GM12864 (cell line): Measurements from ENCODE around the gene RALGAPA1.
"Not testable (repeated sequence)": the region's sequence is repeated elsewhere in the genome, so short reads cannot be mapped to it uniquely, and the experiment has no call there.

Source experiments
- DNase-seq: peaks from one replicate; pipeline ENCODE4 v3.0.0-alpha.2; 2011; ENCODE audit warnings: low read depth
- H3K4me3 ChIP-seq: 2 replicates; pipeline ENCODE4 v1.5.1; 2011; ENCODE audit warnings: mild to moderate bottlenecking, low read depth, low read length, control low read depth
- TF ChIP-seq, protein P1 (sequence below): IDR thresholded peaks from 2 replicates; pipeline ENCODE4 v1.5.1; 2011; ENCODE audit warnings: low read depth, mild to moderate bottlenecking, moderate library complexity, low read length, control low read depth, inconsistent platforms; ENCODE audit errors: missing control alignments

The RALGAPA1 gene

DNA sequence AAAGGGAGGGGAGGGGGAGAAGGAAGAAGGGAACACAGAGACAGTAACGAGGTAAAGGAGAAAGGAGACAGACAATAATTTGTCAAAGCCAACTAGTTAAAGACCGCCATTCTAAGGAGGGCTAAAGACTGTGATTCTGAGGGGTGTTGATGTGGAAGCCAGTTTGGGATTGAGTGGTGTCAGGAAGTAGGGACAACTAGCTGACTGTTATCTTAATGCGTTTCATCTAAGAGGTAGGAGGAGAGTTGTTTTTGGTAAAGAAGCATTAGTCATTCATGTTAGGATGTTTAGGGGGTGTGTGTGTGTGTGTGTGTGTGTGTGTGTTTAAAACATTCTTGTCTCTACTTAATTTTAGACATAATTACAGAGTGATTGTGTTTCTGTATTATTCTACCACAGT, 180.1 kb downstream of the RALGAPA1 start:
- no peak for DNase-seq
- TF ChIP-seq, protein P1, sequence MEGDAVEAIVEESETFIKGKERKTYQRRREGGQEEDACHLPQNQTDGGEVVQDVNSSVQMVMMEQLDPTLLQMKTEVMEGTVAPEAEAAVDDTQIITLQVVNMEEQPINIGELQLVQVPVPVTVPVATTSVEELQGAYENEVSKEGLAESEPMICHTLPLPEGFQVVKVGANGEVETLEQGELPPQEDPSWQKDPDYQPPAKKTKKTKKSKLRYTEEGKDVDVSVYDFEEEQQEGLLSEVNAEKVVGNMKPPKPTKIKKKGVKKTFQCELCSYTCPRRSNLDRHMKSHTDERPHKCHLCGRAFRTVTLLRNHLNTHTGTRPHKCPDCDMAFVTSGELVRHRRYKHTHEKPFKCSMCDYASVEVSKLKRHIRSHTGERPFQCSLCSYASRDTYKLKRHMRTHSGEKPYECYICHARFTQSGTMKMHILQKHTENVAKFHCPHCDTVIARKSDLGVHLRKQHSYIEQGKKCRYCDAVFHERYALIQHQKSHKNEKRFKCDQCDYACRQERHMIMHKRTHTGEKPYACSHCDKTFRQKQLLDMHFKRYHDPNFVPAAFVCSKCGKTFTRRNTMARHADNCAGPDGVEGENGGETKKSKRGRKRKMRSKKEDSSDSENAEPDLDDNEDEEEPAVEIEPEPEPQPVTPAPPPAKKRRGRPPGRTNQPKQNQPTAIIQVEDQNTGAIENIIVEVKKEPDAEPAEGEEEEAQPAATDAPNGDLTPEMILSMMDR: no peak

DNA sequence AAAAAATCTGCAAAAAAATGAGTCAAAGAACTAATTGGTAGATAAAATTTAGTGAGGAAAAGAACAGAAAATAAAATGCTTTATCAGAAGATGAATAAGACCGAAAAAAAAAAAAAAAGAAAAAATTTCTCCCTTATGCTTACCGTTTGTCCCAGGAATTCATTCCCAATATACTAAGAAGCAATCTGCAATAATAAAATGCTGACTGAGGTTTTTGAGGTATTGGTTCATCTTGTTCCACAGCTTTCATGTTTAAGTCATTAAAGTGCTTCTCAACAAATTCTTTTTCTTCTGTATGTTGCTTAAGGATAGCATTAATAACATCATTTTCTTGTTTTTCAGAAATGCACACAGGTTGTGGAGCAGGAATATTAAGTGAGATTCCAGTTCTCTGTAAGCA, 182.1 kb downstream of the RALGAPA1 start:
- not testable (repeated sequence) for DNase-seq, H3K4me3 ChIP-seq

More for the DNA sequence above, 180.1 kb downstream of the RALGAPA1 start:
- no peak overlapping the region for H3K4me3 ChIP-seq

- DNase-seq, H3K4me3 ChIP-seq: not testable (repeated sequence)
Observed at GRCh38 chr14:35621996-35622395, 187.1 kb downstream of the RALGAPA1 start.

DNA sequence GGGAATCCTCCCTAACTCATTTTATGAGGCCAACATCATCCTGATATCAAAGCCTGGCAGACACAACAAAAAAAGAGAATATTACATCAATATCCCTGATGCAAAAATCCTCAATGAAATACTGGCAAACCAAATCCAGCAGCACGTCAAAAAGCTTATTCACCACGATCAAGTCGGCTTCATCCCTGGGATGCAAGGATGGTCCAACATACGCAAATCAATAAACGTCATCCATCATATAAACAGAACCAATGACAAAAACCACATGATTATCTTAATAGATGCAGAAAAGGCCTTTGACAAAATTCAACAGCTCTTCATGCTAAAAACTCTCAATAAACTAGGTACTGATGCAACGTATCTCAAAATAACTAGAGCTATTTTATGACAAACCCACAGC, 189.1 kb downstream of the RALGAPA1 start:
- DNase-seq, H3K4me3 ChIP-seq: not testable (repeated sequence)

DNA sequence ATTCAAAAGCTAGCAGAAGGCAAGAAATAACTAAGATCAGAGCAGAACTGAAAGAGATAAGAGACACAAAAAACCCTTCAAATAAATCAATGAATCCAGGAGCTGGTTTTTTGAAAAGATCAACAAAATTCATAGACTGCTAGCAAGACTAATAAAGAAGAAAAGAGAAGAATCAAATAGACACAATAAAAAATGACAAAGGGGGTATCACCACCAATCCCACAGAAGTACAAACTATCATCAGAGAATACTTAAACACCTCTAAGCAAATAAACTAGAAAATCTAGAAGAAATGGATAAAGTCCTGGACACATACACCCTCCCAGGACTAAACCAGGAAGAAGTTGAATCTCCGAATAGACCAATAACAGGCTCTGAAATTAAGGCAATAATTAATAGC, 189.6 kb downstream of the RALGAPA1 start:
- not testable (repeated sequence) for H3K4me3 ChIP-seq, DNase-seq

DNA sequence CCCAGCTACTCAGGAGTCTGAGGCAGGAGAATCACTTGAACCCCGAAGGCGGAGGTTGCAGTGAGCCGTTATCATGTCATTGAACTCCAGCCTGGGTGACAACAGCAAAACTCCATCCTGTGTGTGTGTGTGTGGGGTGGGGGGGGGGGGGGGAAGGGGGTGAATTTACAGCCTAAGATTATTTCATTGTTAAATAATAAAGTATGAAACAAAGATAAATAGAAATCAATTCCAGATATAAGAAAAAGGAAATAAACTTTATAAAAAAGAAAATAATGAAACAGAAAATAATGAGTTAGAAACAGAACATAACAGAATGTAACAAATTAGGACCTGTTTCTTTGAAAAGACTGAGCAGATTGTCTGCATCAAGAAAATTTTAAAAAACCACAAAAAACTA, 191.6 kb downstream of the RALGAPA1 start:
- DNase-seq: no peak
- TF ChIP-seq, protein P1: no peak
- H3K4me3 ChIP-seq: no peak overlapping the region

- TF ChIP-seq, protein P1: no peak
- no peak overlapping the region for H3K4me3 ChIP-seq
- no peak for DNase-seq
Observed at GRCh38 chr14:35607380-35607779, 201.7 kb downstream of the RALGAPA1 start.

- no peak overlapping the region for H3K4me3 ChIP-seq
- DNase-seq: no peak
- TF ChIP-seq, protein P1: no peak
Observed at GRCh38 chr14:35600253-35600652, 208.8 kb downstream of the RALGAPA1 start.

GRCh38 chr14:35594616-35595015, 214.5 kb downstream of the RALGAPA1 start:
- no peak overlapping the region for H3K4me3 ChIP-seq
- TF ChIP-seq, protein P1: no peak
- no peak for DNase-seq

- H3K4me3 ChIP-seq, DNase-seq: not testable (repeated sequence)
Observed at GRCh38 chr14:35587373-35587772, 221.7 kb downstream of the RALGAPA1 start.
